Glutamatergic neuron (in vitro differentiated cells): ENCODE results near the gene HAPLN2. TPM values are rescaled to one million over a fixed set of nuclear protein-coding genes. Genes with fewer than 3 reads are reported as not detected.

Experiments
- DNase-seq: peaks from one replicate; pipeline ENCODE4 v3.0.0; 2022
- H3K27ac Mint-ChIP-seq: one replicate; pipeline ENCODE4 v1.8.0; 2020; ENCODE audit warnings: mild to moderate bottlenecking, mixed read lengths, inconsistent platforms; ENCODE audit not compliant: unreplicated experiment
- H3K27me3 Mint-ChIP-seq: one replicate; pipeline ENCODE4 v1.8.0; 2020; ENCODE audit warnings: mild to moderate bottlenecking, moderate library complexity, mixed read lengths, inconsistent platforms; ENCODE audit not compliant: unreplicated experiment
- H3K36me3 Mint-ChIP-seq: one replicate; pipeline ENCODE4 v1.8.0; 2020; ENCODE audit warnings: mild to moderate bottlenecking, mixed read lengths, inconsistent platforms; ENCODE audit not compliant: unreplicated experiment
- H3K4me1 Mint-ChIP-seq: one replicate; pipeline ENCODE4 v1.8.0; 2020; ENCODE audit warnings: mild to moderate bottlenecking, low read depth, mixed read lengths, inconsistent platforms; ENCODE audit not compliant: unreplicated experiment
- H3K4me3 Mint-ChIP-seq: one replicate; pipeline ENCODE4 v1.8.0; 2020; ENCODE audit warnings: mild to moderate bottlenecking, mixed read lengths, inconsistent platforms; ENCODE audit not compliant: unreplicated experiment
- H3K9me3 Mint-ChIP-seq: one replicate; pipeline ENCODE4 v1.8.0; 2020; ENCODE audit warnings: mild to moderate bottlenecking, moderate library complexity, mixed read lengths, inconsistent platforms; ENCODE audit not compliant: unreplicated experiment
- total RNA-seq: library from RNA; stranded (reverse); fragmentation: NEBNext Ultra II Directional; extraction: Animal tissue kit (Norgen Biotek cat#: 25700); gene quantifications from one replicate; pipeline ENCODE4 v1.2.1, GENCODE V29; 2021; ENCODE audit not compliant: unreplicated experiment
- TF ChIP-seq, protein P1 (sequence below): fragments of 200-600 bp; sonication (generic); IDR thresholded peaks from one replicate; pipeline ENCODE4 v1.5.0; 2021; ENCODE audit not compliant: partially characterized antibody, unreplicated experiment

Gene HAPLN2
- total RNA-seq, 1 donor from 2014 or later, result 0.71 TPM

DNA sequence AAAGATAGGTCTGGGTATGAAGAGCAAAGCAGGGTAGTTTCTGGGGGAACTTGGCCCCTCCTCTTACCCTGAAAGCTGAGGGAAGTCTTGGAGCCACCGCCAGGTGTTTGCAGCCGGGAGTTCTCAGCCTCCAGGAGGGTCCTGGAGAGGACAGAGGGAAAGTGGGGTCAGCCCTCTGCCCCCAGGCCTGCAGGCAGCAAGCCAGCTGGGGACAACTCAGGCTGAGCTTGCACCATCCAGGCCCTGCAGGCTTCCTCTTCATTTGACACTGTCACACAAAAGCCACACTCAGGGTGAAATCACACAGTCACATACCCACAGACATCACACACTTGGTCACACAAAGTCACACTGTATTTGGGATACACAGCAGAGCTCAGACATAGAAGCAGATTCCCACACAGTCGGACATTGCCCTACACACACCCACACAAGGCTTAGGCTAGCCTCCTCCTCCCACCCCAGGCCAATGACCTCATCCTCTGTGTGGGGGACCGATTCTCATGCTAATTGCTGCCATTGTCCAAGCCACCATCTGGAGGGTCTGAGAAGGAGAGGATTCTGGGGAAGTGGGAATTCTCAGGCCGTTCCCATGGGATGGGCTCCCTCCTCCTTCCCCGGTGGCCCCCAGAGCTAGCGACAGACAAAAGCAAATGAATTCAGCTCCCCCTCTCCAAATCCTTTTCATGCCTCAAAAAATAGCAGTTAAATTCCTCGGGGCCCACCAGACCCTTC is 54.3 kb downstream of the HAPLN2 start:
- Mint-ChIP-seq H3K27me3 (peaks cover 37% of the 10 kb centered on the region), H3K36me3 (peaks cover 16% of the 10 kb centered on the region), H3K4me1 (peaks cover 54% of the 10 kb centered on the region), H3K9me3 (peaks cover 37% of the 10 kb centered on the region), H3K27ac (peak overlapping the region; percentile 97), H3K4me3 (peak overlapping the region; percentile 97)
- TF ChIP-seq, protein P1, sequence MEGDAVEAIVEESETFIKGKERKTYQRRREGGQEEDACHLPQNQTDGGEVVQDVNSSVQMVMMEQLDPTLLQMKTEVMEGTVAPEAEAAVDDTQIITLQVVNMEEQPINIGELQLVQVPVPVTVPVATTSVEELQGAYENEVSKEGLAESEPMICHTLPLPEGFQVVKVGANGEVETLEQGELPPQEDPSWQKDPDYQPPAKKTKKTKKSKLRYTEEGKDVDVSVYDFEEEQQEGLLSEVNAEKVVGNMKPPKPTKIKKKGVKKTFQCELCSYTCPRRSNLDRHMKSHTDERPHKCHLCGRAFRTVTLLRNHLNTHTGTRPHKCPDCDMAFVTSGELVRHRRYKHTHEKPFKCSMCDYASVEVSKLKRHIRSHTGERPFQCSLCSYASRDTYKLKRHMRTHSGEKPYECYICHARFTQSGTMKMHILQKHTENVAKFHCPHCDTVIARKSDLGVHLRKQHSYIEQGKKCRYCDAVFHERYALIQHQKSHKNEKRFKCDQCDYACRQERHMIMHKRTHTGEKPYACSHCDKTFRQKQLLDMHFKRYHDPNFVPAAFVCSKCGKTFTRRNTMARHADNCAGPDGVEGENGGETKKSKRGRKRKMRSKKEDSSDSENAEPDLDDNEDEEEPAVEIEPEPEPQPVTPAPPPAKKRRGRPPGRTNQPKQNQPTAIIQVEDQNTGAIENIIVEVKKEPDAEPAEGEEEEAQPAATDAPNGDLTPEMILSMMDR, result no peak
- DNase-seq, result peak; percentile 83

Other genes with a start within 250 kb of the HAPLN2 start
- gene MEF2D, start 118.6 kb upstream of the HAPLN2 start, total RNA-seq, result 50.0 TPM
- gene IQGAP3, start 46.9 kb upstream of the HAPLN2 start, total RNA-seq, result 6.1 TPM
- gene TTC24, start 39.7 kb upstream of the HAPLN2 start, total RNA-seq, result not detected
- gene NAXE, start 27.6 kb upstream of the HAPLN2 start, total RNA-seq, result 44.5 TPM
- 13.2 TPM for gene GPATCH4, start 17.9 kb upstream of the HAPLN2 start, total RNA-seq
- 10.3 TPM for gene BCAN, start 22.7 kb downstream of the HAPLN2 start, total RNA-seq
- 375 TPM for gene NES, start 58.0 kb downstream of the HAPLN2 start, total RNA-seq
- 2.4 TPM for gene CRABP2, start 86.2 kb downstream of the HAPLN2 start, total RNA-seq
- gene METTL25B, start 109.1 kb downstream of the HAPLN2 start, total RNA-seq, result 27.1 TPM
- 32.6 TPM for gene ISG20L2, start 109.4 kb downstream of the HAPLN2 start, total RNA-seq
- gene MRPL24, start 121.7 kb downstream of the HAPLN2 start, total RNA-seq, result 25.1 TPM
- 147 TPM for gene HDGF, start 132.3 kb downstream of the HAPLN2 start, total RNA-seq
- 88.8 TPM for gene PRCC, start 148.1 kb downstream of the HAPLN2 start, total RNA-seq
- gene SH2D2A, start 197.4 kb downstream of the HAPLN2 start, total RNA-seq, result 0.86 TPM
- 6.9 TPM for gene INSRR, start 239.7 kb downstream of the HAPLN2 start, total RNA-seq
- gene NTRK1, start 241.4 kb downstream of the HAPLN2 start, total RNA-seq, result 296 TPM